Panc1 (cell line): ENCODE measurements around the gene BLM. TPM values are rescaled to one million over a fixed set of nuclear protein-coding genes. Genes with fewer than 3 reads are reported as not detected.

Source experiments
- ATAC-seq: fragments of 200-7000 bp; cut with Tn5 transposase; 2 replicates; pipeline ENCODE4 v1.9.1; 2020; ENCODE audit warnings: mild to moderate bottlenecking, moderate library complexity
- BruUV-seq: library from RNA; stranded (reverse); fragments of 400-500 nt; replicated peaks from 2 replicates; lab custom pipeline; 2021; lab: Mats Ljungman, UMichigan
- CTCF ChIA-PET: fragments of 300-600 bp; sonication (Branson Sonifier 250); formaldehyde crosslinking; loops from one replicate; lab custom pipeline; 2022; ENCODE audit warnings: antibody characterized with exemption; lab: Charles Lee
- POLR2A ChIA-PET: fragments of 300-600 bp; sonication (Branson Sonifier 250); formaldehyde crosslinking; loops from one replicate; lab custom pipeline; 2022; ENCODE audit warnings: antibody characterized with exemption; lab: Charles Lee
- DNase-seq: peaks from one replicate; pipeline ENCODE4 v3.0.0-alpha.2; 2010; ENCODE audit warnings: low read depth, low spot score
- H3K27ac ChIP-seq: 2 replicates; pipeline ENCODE4 v1.5.1; 2011; ENCODE audit warnings: mild to moderate bottlenecking, low read length, inconsistent platforms
- H3K27me3 ChIP-seq: fragments of 200-500 bp; sonication (Bioruptor generic); 2 replicates; pipeline ENCODE4 v1.6.0; 2014; ENCODE audit warnings: low read length, inconsistent platforms; ENCODE audit not compliant: control insufficient read depth, insufficient read depth
- H3K36me3 ChIP-seq: fragments of 200-500 bp; sonication (Bioruptor generic); 2 replicates; pipeline ENCODE4 v1.5.1; 2014; ENCODE audit warnings: inconsistent platforms, mild to moderate bottlenecking, low read length, moderate library complexity; ENCODE audit not compliant: control insufficient read depth, insufficient read depth
- H3K4me1 ChIP-seq: 2 replicates; pipeline ENCODE4 v1.5.1; 2011; ENCODE audit warnings: inconsistent platforms, mild to moderate bottlenecking, low read length, moderate library complexity; ENCODE audit not compliant: control insufficient read depth, insufficient read depth
- H3K4me3 ChIP-seq, 2 experiments: 2 replicates each; pipeline ENCODE4 v1.5.1; 2011 to 2012; ENCODE audit warnings: low read depth in 2 of 2, low read length in 2 of 2, mild to moderate bottlenecking in 2 of 2, inconsistent platforms in 1 of 2, moderate library complexity in 1 of 2
- H3K9me3 ChIP-seq: fragments of 200-500 bp; sonication (Bioruptor generic); 2 replicates; pipeline ENCODE4 v1.5.1; 2014; ENCODE audit warnings: low read depth, mild to moderate bottlenecking, inconsistent platforms, low read length, moderate library complexity; ENCODE audit not compliant: control insufficient read depth, insufficient read depth
- CTCF ChIP-seq: fragments of 450-650 bp; IDR thresholded peaks from 2 replicates; pipeline ENCODE4 v1.5.1; 2017; ENCODE audit warnings: mild to moderate bottlenecking
- POLR2AphosphoS5 ChIP-seq: IDR thresholded peaks from 2 replicates; pipeline ENCODE4 v1.6.1; 2012; ENCODE audit warnings: mild to moderate bottlenecking, low read depth, low read length, moderate library complexity
- REST ChIP-seq, 2 experiments: IDR thresholded peaks; 2 replicates each; pipeline ENCODE4 v1.6.1; 2011 to 2012; ENCODE audit warnings: low read depth in 2 of 2, control low read depth in 1 of 2, low read length in 1 of 2, mild to moderate bottlenecking in 1 of 2, moderate library complexity in 1 of 2; ENCODE audit not compliant: insufficient read depth in 1 of 2
- SIN3A ChIP-seq: IDR thresholded peaks from 2 replicates; pipeline ENCODE4 v1.6.1; 2012; ENCODE audit warnings: low read depth, mild to moderate bottlenecking, low read length, moderate library complexity, borderline replicate concordance; ENCODE audit not compliant: insufficient read depth
- TCF7L2 ChIP-seq: IDR thresholded peaks from 2 replicates; pipeline ENCODE4 v1.6.1; 2011; ENCODE audit warnings: mild to moderate bottlenecking, low read depth, low read length, inconsistent platforms
- in situ Hi-C: cut with HindIII; loops from 2 replicates; pipeline ENCODE4 v1.10.0; 2016; ENCODE audit warnings: low sequenced_read_pairs, low pct_unique_long_range_greater_than_20kb
- intact Hi-C: fragments of 100-400 bp; cut with micrococcal nuclease; formaldehyde crosslinking; loops from one replicate; pipeline ENCODE4 v1.10.0; 2022; ENCODE audit not compliant: unreplicated experiment
- total RNA-seq: library from RNA; stranded (reverse); gene quantifications from one replicate; pipeline ENCODE4 v1.2.1, GENCODE V29; 2021; ENCODE audit not compliant: unreplicated experiment

Gene BLM
- total RNA-seq, 1 experiment from 2014 or later, result 23.9 TPM

GRCh38 chr15:90711418-90711824 lies 5.7 kb upstream of the BLM start:
- CTCF ChIA-PET, result no interaction called here
- no peak for ATAC-seq

GRCh38 chr15:90711842-90712241 lies 5.3 kb upstream of the BLM start:
- H3K9me3 ChIP-seq, result no peaks in the 10 kb centered on the region
- POLR2A ChIA-PET, result no interaction called here

More at GRCh38 chr15:90711418-90711824, 5.7 kb upstream of the BLM start:
- DNase-seq, result no peak
- no TSS peak for BruUV-seq
- no peak overlapping the region for H3K4me3 ChIP-seq
- H3K27me3 ChIP-seq, result no peaks in the 10 kb centered on the region
- no peaks in the 10 kb centered on the region for H3K36me3 ChIP-seq
- H3K4me1 ChIP-seq, result no peaks in the 10 kb centered on the region; the same call in 1 of the 2 replicates
- TF ChIP-seq CTCF (no peak), TCF7L2 (no peak), REST (IDR thresholded peaks at IDR 0.05; ENCODE audit: insufficient read depth in 1 of 2, low read depth in 2 of 2, low read length in 1 of 2) (no peak)
- H3K27ac ChIP-seq, result no peak overlapping the region
- POLR2A ChIA-PET, result no interaction called here
- in situ Hi-C loops, result no loop called here
- H3K9me3 ChIP-seq, result no peaks in the 10 kb centered on the region
- intact Hi-C loops, result no loop called here

More at GRCh38 chr15:90711842-90712241, 5.3 kb upstream of the BLM start:
- intact Hi-C loops (no loop called here), in situ Hi-C loops (no loop called here)
- no peak overlapping the region for H3K4me3 ChIP-seq
- H3K36me3 ChIP-seq, result no peaks in the 10 kb centered on the region
- ATAC-seq (no peak), DNase-seq (no peak)
- H3K27ac ChIP-seq, result no peak overlapping the region
- BruUV-seq, result no TSS peak
- H3K27me3 ChIP-seq, result no peaks in the 10 kb centered on the region
- H3K4me1 ChIP-seq, result no peaks in the 10 kb centered on the region; the same call in 1 of the 2 replicates
- CTCF ChIA-PET, result no interaction called here
- TF ChIP-seq REST (IDR thresholded peaks at IDR 0.05; ENCODE audit: insufficient read depth in 1 of 2, low read depth in 2 of 2, low read length in 1 of 2) (no peak), SIN3A (no peak), CTCF (no peak), POLR2AphosphoS5 (no peak), TCF7L2 (no peak)
